ENCODE data around the gene PTRHD1.

PTRHD1 gene

DNA sequence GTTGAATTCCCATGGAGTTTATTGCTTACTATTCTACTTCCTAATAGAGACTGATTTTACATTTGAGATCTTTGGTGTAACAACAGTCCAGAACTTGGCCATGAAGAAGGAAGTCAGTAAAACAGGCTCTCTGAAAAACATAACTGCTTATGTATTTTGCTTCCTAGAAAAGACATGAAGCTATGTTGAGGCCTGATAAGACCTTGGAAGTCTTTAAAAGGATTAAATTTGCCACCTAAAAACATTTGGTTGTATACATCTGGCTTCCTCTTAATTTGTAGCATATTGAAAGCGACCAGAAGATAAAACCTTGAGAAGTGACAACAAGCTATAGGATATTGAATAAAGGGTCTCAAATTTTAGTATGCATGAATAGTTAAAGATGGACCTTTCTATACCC, 36.4 kb downstream of the PTRHD1 start:
- no peak for DNase-seq (ENCODE audit: low read depth, low spot score)

DNA sequence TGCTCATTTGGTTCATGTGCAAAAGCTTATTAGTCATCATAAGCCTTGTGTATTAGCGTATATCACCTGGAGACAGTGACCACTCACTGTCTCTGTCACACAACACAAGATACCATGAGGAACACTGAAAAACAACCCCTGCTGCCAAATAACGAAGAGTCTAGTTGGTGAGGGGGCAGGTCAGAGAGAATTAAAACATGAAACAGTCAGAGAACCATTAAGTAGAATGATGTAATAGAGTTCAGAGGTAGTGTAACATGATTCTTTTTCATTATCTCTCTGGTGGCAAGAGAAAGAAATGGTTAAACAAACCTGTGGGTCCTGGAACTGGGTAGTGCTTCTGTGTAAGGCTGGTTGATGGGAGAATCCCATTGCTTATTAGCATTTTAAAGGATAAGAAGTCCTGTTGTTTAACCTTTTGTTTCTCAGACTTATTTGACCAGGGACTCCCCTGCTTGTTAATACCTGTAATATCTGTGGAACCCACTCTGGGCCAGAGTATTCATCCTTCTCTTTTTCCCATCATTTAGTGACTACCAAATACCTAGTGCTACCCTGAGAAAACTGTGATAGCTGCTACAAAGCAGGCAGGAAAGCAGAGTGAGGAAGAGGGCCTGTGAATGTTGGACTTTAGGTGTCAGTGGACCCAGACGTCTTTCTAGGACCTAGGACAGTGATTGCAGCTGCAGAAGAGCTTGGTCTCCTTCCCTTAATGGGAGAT, 38.0 kb downstream of the PTRHD1 start:
- no peak for DNase-seq (ENCODE audit: low read depth, low spot score)

DNA sequence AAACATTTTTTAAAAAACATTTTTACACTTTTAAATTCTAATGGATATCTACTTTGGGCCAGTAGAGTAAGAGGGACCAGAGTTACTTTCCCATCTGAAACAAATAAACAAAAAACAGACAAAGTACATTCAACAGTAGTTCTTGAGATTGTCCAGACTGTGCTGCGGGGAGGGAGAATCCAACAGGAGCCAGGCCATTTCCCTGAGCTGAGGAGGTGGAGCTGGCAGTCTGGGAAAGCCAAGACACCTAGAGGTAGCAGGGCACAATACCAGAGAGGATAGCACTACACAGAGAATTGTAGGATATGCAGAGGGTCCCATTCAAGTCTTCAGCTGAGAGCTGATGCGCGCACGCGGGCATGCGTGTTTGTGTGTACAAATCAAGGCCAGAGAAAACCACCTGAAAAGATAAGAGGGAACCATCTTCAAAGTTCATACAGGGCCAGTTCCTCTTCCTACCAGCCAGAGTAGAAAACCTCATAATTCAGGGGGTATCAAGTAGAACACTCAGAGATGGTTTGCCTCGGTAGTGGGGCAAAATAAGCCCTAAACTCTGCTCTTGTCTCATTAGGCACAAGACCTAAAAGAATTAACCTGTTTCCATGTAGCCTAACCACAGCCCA, 44.0 kb downstream of the PTRHD1 start:
- DNase-seq (ENCODE audit: low read depth, low spot score), result no peak

DNA sequence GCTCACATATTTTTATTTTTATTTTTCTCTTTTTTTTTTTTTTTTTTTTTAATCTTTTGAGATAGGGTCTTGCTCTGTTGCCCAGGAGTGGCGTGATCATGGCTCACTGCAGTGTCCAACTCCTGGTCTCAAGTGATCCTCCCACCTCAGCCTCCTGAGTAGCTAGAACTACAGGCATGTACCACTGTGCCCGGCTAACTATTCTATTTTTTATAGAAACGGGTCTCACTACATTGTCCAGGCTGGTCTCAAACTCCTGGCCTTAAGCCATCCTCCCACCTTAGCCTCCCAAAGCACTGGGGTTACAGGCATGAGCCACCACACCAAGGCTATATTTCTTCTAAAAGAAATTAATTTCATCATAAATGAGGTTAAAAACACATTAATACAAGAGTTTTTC, 45.9 kb downstream of the PTRHD1 start:
- no peak for DNase-seq (ENCODE audit: low read depth, low spot score)

DNA sequence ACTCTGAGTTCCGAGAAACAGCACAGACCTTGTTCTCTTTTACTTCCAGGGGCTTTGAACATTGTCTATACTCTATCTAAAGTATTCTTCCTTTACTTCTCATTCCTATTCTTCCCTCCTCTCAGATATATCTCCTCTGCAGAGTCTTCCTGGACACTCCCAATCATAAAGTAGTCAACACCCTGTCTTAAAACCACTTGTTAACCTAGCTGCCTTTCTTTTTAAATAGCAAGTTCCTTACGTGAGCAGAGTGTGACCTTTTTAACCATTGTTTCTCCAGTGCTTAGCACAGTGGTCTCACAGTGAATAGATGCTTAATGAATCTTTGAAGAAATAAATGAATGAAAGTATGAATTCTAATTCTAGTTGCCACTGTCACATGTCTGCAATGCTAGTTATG, 47.4 kb downstream of the PTRHD1 start:
- DNase-seq (ENCODE audit: low read depth, low spot score), result no peak

DNA sequence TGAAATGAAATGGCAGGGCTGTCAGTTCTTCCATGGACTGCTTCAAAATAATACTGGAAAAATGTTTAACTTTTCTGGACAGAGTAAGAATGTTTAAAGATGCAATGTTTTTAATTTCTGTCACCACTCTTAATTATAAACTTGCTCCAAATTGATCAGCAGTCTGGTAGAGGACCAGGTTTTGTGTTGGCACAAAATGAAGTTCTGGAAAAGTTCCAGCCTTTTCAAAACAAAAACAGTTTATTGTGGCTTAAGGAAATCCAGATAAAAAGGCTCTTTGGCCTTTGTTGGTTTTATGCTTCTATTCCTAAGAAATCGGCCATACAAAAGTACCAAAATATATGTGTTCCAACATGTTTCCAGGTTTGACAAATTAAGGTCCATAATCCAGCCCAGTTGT, 48.8 kb downstream of the PTRHD1 start:
- no peak for DNase-seq (ENCODE audit: low read depth, low spot score)

DNA sequence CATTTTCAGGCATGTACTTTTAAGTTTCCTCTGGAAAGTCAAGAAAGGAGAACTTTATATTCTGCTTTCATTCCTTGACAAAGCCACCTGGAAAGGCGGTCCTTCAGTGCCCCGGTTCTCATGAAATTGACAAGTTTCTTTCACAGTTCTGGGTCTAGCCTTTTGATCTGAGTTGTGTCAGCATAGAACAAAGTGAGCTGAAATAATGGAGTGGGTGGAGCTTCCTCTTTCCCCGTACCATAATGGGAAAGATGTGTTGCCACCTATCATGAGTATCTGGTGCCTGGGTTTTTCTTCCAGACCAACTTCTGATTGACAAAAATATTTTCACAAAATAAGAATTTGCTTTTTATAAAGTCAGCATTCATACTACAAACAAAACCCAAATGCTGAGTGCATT, 49.3 kb downstream of the PTRHD1 start:
- no peak for DNase-seq (ENCODE audit: low read depth, low spot score)

DNA sequence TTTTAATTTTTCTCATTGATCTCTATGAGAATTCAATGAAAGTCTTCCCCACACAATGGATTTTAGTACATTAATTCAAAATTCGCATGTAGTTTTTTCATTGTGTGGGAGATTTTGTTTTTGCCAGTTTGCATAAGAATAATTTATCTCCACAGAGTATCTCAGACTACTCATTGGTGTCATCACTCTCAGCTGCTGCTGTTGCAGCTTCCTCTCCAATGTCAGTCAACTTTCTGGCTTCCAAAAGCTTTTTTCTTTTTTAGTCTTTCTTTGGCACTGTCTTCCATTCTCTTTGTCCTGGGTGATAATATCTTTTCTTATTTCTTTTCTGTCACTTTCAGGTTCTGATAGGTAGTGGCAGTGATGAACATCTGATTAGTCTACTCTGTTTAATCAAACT, 50.5 kb downstream of the PTRHD1 start:
- DNase-seq (ENCODE audit: low read depth, low spot score), result no peak

DNA sequence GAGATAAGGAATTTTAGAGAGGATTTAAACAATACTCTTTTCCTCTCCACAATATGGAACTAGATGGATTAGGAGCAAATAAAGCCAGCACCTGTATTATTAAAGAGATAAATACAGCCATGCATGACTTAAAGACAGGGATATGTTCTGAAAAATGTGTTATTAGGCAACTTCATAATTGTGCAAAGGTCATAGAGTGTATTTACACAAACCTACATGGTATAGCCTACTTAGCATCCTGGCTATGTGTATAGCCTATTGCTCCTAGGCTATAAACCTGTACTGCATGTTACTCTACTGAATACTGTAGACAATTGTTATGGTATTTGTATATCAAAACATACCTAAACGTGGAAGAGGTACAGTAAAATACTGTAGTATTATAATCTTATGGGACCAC, 53.0 kb downstream of the PTRHD1 start:
- no peak for DNase-seq (ENCODE audit: low read depth, low spot score)

Measured in brain pericyte (primary cell).